Activated CD8-positive, alpha-beta memory T cell treated with anti-CD3 and anti-CD28 coated beads, Interleukin-2, amount 50 U/mL, for 1 hour (primary cell): Measurements from ENCODE around the gene SMURF2.

Experiments used
- DNase-seq: peaks from one replicate; pipeline ENCODE4 v3.0.0-alpha.2; 2020; ENCODE audit errors: extremely low read depth

SMURF2 gene

DNA sequence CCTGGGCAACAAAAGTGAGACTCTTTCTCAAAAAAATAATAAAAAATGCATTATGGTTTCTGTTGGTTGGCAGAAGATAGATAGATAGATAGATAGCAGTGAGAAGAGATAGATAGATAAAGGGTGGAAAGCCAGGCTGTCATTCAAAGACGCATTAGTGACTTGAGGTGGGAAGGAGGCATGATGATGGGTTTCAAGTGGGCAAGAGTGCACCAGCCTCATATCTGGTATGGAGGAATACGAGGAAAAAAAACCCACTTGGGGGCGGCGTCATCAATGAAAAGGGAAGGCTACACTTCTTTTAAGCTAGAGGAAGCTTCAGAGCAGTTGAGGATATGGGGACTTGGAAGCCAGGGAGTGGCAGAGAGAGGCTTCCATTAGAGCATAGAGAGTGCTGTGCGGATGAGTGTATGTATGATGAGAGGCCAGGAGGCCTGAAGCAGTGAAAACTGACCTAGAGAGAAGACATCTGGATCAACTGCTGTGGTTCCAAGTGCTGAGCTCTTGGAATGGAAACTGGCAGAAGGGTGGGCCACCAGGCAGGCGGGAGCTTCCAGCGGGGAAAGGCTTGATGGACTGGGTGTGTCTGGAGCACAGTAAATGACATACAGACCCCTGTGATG, 123.5 kb downstream of the SMURF2 start:
- DNase-seq: no peak

DNA sequence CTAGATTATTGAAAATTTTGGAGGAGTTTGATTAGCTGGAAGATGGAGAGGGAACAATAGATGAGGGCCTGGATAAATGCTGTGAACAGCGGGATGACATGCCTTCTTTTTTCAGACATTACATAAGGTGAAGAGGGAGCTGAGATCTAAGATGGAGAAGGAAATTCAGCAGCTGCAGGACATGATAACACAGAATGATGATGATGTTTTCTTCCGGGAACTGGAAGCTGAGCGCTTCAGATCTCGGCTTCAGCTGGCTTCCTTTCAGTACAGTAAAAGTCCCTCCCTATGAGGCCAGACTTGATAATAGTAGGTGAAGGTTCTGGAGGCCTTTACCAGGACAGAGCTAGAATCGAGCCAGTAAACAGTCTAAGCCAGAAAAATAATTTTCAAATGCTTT, 124.6 kb downstream of the SMURF2 start:
- no peak for DNase-seq

DNA sequence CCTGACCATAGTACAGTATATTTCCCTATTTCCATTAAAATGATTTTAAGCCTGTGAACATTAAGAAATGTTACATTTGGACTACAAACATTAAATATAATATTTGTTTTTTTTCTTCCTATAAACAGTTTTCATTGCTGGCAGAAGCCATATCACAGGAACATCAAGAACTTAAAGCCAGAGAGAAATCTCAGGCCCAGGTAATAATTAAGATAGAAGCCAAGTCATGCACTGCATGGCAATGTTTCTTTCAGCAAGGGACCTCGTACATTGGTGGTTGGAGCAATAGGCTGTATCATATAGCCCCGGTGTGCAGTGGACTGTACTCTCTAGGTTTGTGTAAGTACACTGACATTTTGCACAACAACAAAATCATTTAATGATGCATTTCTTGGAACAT, 125.2 kb downstream of the SMURF2 start:
- no peak for DNase-seq

DNA sequence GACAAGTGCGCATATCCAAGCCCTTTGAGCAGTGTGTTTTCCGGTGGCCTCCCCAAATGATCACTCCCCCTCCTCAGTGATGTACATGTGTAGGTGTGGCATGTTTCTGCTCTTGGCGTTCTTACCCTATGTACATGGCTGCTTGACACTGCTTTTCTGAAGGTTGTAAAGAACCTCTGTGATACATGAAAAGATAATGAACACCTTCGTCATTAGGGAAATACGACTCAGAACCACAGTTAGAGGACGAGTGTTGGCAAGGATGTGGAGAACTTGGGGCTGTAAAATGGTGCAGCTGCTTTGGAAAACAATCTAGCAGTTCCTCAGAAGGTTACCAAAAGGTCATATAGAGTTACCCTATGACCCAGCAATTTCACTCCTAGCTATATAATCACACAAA, 126.8 kb downstream of the SMURF2 start:
- no peak for DNase-seq

DNA sequence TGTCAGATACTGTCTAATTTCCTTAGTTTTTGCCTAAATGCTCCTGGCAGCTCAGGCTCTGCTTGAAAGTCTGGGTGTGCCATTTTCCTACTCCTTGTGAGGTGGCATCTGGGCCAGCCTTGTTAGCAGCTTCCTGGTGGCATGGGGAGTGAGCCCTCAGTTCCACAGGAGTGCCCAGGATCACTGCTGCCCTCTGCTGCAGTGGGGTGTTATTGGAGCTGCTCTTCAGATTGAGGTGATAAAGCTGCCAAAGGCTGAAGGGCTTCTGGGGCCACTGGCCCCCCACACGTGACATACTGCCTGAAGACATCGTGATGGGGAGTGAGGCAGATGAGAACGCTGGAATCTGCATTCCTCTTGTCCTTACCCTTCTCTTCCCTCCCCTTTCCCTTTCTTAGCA, 127.9 kb downstream of the SMURF2 start:
- DNase-seq: no peak

DNA sequence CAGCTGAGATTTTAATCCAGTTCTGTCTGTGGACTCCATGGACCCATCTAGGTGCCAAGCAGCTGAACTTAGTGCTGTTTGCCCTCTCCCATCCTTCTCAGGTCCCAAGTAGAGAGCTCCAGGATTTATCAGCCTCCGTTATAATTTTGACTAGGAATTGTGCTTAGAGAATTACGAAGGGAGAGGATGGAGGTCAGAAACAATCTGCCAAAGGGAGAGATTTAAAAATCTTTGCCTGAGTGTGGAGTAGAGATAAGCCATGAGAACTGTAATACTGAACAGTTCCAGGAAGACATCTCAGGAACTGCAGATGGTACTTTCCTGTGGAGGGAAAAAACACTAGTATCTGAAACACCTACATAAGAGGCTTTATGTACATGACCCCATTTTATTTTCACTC, 128.3 kb downstream of the SMURF2 start:
- no peak for DNase-seq

DNA sequence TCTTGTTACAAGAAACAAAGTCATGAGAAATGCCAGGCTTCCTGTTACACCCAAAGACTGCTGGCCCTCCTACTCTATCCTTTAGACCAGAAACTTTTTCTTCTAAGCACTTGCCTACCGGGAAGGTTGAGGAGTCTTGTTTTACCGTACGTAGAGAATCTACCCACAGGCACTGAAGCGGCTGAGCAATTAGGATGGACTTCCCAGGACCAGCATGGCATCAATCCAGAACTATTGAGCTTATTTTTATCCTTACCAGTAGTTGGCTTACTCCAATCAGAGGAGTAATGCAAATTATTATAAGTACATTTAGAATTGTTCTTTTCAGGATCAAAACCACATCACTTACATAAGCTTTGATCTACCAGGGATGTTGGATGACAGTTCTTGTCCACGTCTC, 129.7 kb downstream of the SMURF2 start:
- DNase-seq: no peak

DNA sequence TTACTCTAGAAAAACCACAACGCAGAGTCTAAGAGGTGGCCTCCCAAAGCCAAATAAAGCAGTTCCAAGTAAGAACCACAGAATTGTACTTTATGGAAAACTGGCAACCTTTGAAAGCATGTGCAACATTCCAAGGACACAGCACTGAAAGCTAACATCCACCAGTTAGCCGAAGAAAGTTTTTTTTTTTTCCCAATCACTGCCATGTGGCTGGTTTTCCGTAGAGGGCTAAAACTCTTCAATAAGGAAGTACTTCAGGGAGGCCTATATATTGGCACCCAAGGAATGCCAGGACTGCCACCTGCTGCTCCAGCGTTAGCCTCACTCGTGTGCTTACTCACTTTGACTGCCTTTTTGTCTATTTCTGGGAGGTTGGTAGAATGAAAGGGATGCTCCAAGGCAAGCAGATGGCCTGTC, 130.1 kb downstream of the SMURF2 start:
- no peak for DNase-seq

DNA sequence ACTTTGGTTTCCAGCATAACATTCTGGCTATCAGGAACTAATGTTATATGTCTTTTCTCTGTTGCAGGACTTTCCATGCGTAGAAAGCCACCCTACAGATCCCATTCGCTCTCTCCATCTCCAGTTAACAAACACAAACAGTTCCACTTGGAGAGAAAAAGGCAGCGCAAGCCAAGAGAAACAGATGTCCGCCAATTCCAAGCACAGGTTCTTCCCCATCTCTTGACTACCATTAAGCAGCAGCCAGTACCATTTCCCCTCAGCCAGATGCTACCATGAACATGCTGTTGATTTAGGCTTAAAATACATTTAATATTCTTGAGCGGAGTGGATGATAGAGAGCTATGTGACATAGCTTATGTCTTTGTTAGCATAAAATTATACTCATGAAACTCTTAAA, 132.9 kb downstream of the SMURF2 start:
- DNase-seq: no peak

DNA sequence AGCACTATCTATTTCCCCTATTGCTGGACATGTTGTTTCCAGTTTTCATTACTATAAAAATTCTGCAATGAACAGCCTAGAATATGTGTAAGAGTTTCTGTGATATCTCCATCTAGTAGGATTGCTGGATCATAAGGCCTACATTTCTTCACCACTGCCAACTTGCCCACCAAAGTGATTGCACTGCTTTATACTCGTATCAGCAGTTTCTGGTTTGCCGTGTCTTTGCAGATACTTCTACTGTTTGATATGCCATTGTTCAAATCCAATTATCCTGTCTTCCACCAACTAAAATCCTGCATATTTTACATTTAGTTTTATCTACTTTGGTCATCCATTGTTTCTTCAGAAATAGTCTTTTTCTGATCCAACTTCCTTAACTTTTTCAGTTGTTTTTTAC, 134.2 kb downstream of the SMURF2 start:
- no peak for DNase-seq

DNA sequence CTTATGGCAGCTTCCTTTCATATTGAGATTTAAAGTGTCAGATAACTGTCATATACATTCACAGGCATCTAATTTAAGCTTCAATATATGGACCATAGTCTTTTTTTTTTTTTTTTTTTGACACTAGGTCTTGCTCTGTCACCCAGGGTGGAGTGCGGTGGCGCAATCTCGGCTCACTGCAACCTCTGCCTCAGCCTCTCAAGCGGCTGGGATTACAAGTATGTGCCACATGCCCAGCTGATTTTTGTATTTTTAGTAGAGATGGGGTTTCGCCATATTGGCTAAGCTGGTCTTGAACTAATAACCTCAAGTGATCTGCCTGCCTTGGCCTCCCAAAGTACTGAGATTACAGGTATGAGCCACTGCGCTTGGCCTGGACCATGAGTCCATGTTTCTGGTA, 141.7 kb downstream of the SMURF2 start:
- no peak for DNase-seq

DNA sequence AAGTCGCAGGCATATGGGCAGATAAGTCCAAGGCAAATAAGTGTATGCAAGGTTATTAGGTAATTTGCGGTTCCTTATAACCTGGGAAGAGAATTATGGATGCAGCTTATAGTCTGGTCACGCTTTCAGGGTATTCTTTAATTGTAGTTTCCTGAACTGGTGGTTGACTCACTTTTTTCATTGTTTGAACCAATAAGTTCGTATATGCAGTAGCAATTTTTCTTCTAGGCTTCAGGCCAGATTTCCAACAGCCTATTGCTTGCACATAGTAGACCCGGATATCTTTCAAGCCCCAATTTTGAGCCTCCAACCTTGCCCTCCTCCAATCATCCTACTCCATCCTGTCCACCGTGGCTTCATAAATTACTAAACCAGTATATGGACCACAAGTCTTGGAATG, 142.5 kb downstream of the SMURF2 start:
- DNase-seq: no peak

DNA sequence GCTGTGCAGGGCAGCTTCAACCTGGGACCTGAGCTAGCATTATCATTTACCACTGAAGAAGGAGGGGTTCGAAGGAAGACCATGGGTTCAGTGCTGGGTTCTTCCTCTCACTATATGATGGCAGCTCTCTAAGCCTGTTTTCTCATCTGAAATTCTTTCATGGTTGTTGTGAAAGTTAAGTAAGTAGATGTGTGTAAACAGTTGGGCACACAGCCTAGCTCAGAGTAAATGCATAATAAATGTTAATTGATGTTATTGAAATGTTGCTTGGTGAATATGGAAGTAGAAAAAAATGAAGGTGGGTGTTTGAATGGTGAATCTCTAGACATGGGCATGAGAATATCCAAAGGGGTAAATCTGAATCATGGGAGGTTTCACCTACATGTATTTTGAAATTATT, 146.3 kb downstream of the SMURF2 start:
- no peak for DNase-seq

DNA sequence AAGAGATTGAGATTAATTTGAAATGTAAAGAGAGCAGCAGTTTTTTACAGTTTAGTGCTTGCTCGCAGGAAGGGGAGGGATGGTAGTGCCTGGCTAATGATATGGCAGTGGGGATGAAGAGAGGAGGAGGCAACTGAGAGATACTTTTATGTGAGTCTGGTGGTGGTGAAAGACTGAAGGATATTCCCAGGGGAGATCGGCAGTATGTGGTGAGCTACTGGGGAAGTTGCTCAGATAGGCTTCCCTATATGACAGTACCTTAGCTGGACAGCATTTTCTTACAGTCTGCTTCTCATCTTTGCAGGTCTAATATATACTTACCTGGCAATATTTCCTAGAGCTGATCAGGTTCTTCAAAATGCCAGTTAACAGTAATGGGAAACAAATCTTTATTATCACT, 146.7 kb downstream of the SMURF2 start:
- DNase-seq: no peak

DNA sequence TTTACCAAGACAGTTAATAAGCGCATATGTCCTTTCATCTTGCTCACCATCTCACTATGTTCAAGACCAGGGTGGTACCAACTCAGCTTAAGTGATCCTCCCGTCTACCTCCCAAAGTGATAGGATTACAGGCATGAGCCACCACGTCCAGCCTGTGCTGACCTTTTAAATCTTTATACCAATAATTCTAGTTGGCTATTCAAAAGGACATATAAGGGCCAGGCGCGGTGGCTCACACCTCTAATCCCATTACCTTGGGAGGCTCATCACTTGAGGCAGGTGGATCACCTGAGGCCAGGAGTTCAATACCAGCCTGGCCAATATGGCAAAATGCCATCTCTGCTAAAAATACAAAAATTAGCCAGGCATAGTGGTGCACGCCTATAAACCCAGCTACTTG, 152.9 kb downstream of the SMURF2 start:
- DNase-seq: no peak

DNA sequence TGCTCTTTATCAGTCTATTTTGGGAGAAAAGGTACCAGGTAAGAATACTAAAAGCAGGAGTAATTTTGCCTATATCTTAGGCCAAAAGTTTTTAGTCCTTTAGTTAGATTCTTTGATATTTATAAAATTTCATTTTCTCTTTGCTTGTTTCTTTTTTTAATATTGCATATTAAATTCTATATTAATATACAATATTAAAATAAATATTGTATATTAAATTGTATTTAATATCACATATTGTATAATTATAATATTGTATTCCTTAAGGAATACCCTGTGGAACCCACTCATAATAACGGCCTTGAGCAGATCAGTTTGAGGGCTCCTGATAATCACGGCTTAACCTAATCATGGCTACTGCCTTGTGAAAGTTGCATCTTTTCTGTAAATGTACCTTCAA, 153.4 kb downstream of the SMURF2 start:
- DNase-seq: no peak

DNA sequence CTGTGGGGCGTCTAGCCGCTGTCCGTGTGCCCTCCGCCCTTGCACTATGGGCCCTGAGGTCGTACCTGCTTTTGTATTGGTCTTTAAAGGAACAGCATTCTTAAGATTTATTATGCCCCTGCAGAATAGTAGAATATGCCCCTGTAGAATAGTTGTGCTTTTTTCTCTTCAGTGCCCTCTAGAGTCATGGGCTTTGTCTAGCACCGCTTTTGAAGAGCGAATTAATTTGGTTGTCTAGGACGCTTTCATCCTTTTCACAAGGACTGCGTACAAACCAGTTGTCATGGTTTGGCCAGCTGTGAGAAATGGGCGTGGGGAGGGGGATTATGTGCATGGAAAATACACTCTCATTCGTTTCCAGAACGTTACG, 154.7 kb downstream of the SMURF2 start:
- no peak for DNase-seq

DNA sequence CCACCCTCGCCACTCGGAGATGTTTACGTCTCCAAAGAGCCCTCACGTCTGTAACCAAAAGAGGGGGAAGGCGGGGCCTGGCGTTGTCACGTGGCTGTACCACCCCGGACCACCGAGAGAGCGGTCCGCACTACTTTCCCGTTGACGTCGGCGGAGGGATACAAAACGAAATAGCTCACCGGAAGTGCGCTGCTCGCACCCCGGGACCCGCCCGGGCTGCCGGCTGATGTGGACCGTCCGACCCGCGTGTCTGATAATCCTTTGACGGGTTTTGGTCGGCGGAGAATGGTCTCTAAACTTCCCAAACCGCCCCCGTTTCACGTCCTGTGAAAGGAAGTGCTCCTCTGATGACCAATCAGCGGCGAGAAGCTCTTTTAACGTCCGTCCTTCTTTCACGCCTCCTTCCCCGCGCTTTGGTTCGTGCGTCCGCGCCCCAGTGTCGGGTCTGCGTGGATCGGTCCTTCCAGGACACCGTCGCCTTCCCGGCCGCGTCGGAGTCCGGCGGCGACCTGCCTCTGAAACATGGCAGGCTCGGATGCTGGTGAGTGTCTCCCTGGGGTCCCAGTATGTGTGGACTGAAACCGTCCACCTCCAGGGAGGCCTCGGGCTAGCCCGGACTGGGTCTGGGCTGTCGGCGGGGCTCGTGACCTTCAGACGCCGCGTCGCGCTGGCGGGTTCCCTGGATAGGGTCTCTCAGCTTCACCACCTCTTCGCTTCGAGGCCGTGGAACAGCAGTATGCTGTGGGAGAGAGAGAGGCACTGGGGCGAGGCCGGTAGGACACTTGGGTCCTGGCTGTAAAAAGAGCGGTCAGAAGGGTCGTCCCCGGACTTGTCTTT, 155.3 kb downstream of the SMURF2 start, which contains the start of gene CEP95:
Gene CEP95 (plus strand): TSS at position 402 of the 837 bp plus-strand sequence. CDS start 121 bp downstream, at position 523.
- DNase-seq: peak; percentile 94

DNA sequence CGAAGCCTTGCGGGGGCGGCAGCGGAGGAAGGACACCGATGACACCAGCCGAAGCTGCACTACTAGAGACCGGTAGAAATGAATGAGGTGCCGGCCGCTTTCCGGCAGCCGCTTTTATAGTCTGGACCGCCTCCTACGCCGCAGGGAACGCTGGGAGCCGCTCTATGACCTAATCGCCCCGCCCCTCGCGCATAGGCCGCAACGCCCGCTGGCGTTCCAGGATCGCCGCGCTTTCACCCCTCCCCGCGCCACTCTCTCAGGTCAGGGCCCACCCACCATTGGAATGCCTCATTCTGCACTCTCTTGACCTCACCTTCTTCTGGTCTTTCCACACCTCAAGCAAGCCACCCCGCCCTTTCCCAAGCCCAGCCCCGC, 155.9 kb downstream of the SMURF2 start, which contains the start of gene DDX5:
Gene DDX5 (minus strand): TSS at position 89 of the 375 bp plus-strand sequence. CDS start 170 bp downstream, outside the sequence.
- DNase-seq: peak; percentile 96

DNA sequence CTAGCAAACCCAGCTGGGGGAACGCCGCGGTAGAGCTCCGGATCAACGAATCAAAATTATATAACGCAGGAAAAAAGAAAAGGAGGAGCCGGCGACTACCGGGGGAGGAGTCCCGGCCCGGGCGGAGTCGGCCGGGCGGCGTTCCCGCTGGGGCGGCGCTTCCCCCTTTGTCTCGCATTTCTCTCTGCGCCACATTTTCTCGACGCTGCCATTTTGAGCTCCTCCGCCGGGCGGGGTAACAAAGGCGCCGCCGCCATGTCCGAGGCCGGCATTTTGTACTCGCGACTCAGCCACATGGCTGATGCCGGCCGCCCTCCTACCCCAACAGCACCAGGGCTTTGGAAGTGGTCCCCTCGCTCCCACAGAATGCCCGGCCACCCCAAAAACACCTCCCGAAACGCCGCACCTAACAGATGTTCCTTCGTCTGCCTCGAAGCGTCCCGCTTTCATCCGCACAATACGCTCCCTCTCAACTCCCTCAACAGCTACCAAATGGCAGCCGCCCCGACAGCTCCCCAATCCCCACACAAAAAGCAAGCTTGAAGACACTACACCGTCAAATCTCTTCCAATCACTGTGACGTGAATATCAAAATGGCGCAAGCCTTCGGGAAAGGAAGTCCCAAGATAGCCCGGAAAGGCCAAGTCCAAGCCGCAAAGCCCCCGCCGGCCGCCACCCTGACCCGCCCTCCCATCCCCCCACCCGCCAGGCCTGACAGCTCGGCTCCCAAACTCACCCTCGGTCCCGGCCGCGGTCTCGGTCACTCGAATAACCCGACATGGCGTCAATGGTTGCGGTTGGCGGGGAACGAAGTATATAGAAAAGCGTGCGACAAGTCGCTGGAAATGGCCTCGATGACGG, 156.5 kb downstream of the SMURF2 start:
- peak; percentile 60 for DNase-seq

DNA sequence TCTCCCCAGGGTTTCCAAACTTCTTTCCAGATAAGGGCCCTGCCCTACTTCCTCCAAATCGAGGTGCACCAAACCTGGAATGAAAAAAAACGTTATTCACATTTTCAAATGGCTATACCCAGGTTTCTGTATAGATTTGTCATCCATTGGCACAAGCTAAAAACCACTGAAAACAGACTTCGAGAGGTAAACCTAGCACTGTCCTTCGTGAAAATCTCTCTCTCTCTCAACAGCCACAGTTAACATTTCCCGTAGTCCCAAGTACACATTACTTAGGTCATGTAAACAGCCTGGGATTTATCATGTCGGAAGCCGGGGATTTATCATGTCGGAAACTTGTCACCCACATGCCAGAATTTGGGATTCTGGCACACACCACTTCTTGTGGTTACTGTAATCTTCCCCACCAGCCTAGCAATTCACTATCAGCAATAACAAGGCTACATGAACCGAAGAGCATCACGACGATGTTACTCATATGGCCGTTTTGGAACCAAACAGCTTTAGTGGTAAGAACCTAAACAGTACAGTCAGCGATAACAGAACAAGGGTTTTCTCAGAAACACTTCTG, 157.3 kb downstream of the SMURF2 start:
- DNase-seq: no peak
